GM23248 (cell line): ENCODE results near the gene NEFH.

Experiments
- EZH2 ChIP-seq: fragments of 200-600 bp; sonication (generic); IDR thresholded peaks from 2 replicates; pipeline ENCODE4 v1.6.1; 2018; ENCODE audit warnings: antibody characterized with exemption, mild to moderate bottlenecking; ENCODE audit not compliant: insufficient read depth, poor library complexity, severe bottlenecking
- EZH2phosphoT487 ChIP-seq: fragments of 200-600 bp; sonication (generic); IDR thresholded peaks from 2 replicates; pipeline ENCODE4 v1.6.1; 2018; ENCODE audit warnings: antibody characterized with exemption, moderate library complexity, mild to moderate bottlenecking, low read depth; ENCODE audit not compliant: insufficient read depth

GRCh38 chr22:29523761-29524160, 43.7 kb downstream of the NEFH start:
- no peak for TF ChIP-seq EZH2
- no peak for TF ChIP-seq EZH2phosphoT487
